HG02610 (cell line): ENCODE results near the gene FHAD1.
"Not testable (repeated sequence)": the region's sequence is repeated elsewhere in the genome, so short reads cannot be mapped to it uniquely, and the experiment has no call there.

Experiments
- ATAC-seq: cut with Tn5 transposase; IDR thresholded peaks from one replicate; pipeline ENCODE4 v1.9.1; 2021; ENCODE audit warnings: mild to moderate bottlenecking, moderate library complexity; ENCODE audit not compliant: unreplicated experiment

FHAD1 gene

GRCh38 chr1:15303935-15304334 lies 56.9 kb downstream of the FHAD1 start:
- ATAC-seq = no peak

DNA sequence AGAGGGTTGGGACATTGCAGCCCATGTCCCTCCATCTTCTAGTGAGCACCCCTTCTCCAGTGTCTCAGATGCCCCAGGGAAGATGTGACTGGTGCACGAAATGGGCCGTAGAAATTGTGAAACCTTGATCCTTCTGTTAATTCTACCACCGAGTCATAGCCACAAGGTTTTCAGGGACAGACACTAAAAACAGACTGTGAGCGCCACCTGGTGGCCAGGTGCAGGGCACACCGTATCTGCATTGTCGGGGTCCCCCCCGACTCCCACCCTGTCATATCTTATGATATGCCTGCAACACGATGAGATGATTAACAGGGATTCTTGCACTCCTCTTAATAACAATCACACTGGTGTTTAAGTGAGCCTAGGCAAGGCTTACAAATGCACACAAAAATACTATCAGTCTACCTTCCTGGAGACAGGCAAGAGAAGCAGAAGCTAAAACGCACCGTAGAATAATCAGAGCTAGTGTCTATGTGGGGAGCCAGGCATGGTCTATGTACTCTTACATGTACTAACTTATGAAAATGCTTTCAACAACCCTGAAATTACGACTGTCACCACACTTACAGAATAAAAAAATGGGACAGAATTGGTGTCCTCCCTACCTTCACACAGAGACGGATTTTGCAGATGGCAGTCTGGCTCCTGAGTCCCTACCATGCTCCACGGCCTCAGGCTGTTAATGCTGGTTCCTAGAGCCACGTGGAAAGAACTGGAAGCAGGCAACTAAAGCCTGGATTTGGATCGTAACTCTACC lies 57.9 kb downstream of the FHAD1 start:
- ATAC-seq = no peak

GRCh38 chr1:15305468-15305770 lies 58.4 kb downstream of the FHAD1 start:
- no peak for ATAC-seq

GRCh38 chr1:15306352-15306751 lies 59.3 kb downstream of the FHAD1 start:
- not testable (repeated sequence) for ATAC-seq

- no peak for ATAC-seq
These were observed 61.1 kb downstream of the FHAD1 start for GRCh38 chr1:15308135-15308534.

DNA sequence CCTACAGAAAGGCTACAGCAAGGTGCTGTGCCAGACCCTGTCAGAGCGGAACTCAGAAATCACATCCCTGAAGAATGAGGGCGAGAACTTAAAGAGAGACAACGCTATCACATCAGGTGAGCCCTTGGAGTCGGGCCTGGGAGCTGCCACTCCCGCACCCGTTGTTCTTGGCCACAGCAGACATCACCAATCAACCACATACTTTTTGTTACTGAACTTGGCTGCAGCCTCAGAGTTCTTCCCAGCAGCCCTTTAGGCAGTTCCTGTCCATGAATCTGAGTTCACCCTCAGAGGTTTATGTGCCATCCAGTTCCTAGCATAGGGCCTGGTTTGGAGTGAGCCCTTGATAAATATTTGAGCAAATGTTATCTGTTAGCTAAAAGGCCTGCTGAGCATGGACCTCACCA lies 61.6 kb downstream of the FHAD1 start:
- no peak for ATAC-seq

DNA sequence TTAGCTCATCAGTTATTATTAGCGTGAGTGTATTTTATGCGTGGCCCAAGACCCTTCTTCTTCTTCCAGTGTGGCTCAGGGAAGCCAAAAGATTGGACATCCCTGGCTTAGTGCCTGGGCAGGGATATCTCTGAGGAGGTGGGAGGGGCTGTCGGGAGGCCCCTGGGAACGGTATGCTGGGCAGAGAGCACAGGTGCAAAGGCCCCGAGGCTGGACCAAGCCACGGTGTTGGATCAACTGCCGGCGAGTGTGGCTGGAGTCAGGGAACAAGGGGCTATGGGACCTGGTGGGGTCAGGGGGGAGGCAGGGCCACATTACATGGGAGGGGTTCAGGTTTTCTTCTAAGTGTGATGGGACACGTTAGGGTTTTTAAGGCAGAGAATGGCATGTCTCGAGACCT lies 62.7 kb downstream of the FHAD1 start:
- ATAC-seq = no peak

GRCh38 chr1:15310544-15310943 lies 63.5 kb downstream of the FHAD1 start:
- no peak for ATAC-seq

GRCh38 chr1:15311122-15311822 lies 64.2 kb downstream of the FHAD1 start:
- ATAC-seq = no peak

- no peak for ATAC-seq
These were observed 64.9 kb downstream of the FHAD1 start for GRCh38 chr1:15311880-15312279.

GRCh38 chr1:15312626-15313411 lies 65.8 kb downstream of the FHAD1 start:
- no peak for ATAC-seq

- no peak for ATAC-seq
These were observed 67.6 kb downstream of the FHAD1 start for GRCh38 chr1:15314328-15315281.

- ATAC-seq = no peak
These were observed 68.8 kb downstream of the FHAD1 start for GRCh38 chr1:15315815-15316214.

DNA sequence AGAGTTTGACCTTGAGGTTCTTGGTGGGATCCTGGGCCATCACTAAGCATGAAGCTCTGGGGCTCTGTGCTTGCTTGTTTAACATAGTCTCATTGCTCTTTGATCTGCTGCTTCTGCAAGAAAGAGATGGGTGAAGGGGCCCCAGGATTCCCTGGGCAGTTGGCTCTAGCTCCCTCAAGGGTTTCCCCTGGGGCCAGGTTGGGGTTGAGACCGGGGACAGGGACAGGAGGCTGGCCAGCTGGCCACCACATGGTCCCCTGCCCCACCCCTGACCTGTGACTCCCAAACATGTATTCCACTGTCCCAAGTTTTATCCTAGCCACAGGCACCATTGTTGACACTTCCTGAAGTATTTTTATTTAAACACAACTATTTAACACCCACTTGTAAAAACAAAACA lies 69.5 kb downstream of the FHAD1 start:
- ATAC-seq = no peak

DNA sequence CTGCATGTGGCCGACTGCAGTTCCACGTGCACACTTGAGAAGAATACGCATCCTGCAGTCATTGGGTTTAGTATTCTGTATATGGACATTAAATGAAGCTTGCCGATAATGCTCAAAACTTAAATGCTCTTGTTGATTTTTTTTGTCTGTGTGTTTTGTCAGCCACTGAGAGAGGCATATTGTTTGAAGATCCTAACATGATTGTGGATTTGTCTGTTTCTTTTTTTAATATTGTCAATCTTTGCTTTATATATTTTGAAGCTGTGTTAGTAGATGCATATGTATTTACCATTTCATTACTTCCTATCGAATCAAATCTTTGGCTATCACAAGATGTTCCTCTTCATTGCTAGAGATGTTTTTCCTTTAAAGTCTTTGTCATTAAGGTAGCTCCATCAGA lies 73.2 kb downstream of the FHAD1 start:
- ATAC-seq = no peak

DNA sequence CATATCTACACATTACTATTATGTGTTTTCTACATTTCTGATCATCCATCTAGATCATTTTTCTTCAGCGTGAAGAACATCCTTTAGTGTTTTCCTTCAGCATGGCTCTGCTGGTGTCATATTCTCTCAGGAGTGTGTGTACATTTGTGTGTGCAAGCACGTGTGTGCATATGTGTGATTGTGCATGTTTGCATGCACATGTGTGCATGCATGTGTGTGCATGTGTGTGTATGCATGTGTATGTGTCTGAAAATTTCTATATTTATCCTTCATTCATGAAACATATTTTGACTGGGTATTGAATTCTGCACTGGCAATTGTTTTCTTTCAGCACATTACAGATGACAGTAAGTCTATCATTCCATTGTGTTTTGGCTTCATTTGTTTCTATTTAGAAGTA lies 74.6 kb downstream of the FHAD1 start:
- ATAC-seq = no peak

GRCh38 chr1:15322648-15323350 lies 75.8 kb downstream of the FHAD1 start:
- no peak for ATAC-seq

DNA sequence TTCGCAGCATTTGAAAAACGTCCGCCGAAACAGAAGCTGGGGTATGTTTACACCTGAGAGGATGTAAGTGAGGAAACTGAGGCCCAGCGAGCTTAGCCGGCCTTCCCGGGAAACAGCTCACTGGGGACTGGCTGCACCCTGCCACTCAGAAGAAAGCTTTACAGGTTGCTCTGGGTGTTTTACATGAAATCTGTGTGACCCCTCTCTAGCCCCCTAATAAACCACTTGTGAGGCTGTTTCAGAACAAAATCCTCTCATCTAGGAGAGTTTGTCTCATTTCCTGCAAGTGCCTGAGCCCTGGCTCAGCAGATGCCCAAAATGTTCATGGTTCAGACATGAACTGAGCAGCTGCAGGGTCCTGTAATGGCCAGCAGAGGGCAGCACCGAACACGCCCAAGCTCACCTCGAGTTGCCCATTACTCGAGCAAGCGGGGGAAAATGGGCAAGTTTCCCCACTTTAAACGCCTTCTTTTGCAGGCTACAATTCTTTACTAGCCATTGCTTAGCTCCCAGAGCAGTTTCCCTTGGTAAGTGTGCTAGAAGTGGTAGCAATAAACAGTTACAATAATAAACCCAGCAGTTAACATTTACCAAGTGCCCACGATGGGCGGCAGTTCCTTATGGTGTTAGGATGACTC lies 76.4 kb downstream of the FHAD1 start:
- no peak for ATAC-seq

DNA sequence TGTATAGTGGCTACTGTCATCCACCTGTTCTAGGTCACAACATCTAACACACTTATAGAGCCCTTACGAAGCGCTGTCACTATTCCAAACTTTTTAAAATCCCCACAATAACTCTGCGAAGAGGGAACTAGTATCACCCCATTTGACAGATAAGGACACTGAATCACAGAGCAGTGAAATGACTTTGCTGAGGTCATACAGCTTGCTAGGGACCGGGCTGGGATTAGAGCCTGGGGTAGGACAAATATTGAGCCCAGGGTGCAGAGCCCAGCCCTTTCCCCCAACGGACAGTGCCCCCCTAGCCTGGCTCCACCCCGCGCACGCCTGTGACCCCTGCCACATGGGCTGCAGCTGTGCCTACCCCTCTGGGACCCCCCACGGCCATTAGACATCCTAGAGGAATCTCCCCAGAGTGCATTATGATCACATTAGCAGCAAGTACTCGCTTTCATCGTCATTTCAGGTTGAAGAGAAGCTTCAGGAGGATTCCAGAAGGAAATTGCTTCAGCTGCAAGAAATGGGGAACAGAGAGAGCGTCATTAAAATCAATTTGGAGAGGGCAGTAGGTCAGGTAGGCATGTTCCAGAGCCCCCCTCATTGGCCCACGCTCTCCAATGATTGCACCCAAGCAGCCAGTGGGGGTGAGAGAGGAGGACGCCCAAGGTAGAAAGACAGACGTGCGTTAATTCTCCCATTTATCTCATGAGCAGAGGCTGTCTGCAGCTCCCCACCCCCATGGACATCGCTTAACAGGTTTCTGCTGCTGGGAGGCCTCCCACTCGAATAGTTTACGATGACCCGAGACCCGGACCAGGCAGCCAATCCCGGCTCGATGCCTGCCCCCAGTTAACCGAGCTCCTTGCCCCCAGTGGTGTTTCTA lies 77.2 kb downstream of the FHAD1 start:
- no peak for ATAC-seq
